ENCODE measurements around the gene PPIA.
"Not testable (repeated sequence)": the region's sequence is repeated elsewhere in the genome, so short reads cannot be mapped to it uniquely, and the experiment has no call there.

The PPIA gene

DNA sequence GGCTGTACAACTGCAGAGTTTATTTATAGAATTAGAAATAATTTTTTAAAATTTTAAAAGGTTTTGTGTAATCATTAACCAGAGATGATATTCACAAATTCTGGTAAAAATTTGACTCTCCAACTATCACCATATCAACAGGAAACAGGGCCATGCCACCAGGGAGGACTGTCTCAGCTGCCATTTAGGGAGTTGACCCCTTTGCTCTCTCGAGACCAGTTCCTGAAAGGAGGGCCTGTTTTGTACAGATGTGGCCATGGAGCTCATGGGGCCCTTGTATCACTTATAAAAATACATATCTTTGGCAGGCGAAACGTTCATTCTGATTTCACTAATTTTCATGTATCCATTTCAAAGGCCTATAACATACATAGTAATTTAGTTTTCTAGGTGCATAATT lies 31.1 kb downstream of the PPIA start:
- no CpG with 5 or more reads among the region's 3 CpGs for WGBS (ENCODE audit: insufficient coverage, insufficient read length)
- no peak overlapping the region for H3K4me3 ChIP-seq (ENCODE audit: low read length)
- H3K9me3 ChIP-seq (ENCODE audit: control insufficient read depth, insufficient read depth, low read length), result no peaks in the 10 kb centered on the region
- no peaks in the 10 kb centered on the region for H3K4me1 ChIP-seq (ENCODE audit: control insufficient read depth, insufficient read depth, low read length)
- no peaks in the 10 kb centered on the region; the same call in 1 of the 2 replicates for H3K36me3 ChIP-seq (ENCODE audit: control insufficient read depth, insufficient read depth, low read length)
- no peak overlapping the region for H3K27ac ChIP-seq (ENCODE audit: low read length)
- no peak for DNase-seq (ENCODE audit: low read depth, low spot score)
- H3K27me3 ChIP-seq (ENCODE audit: control insufficient read depth, insufficient read depth, low read length), result no peaks in the 10 kb centered on the region

DNA sequence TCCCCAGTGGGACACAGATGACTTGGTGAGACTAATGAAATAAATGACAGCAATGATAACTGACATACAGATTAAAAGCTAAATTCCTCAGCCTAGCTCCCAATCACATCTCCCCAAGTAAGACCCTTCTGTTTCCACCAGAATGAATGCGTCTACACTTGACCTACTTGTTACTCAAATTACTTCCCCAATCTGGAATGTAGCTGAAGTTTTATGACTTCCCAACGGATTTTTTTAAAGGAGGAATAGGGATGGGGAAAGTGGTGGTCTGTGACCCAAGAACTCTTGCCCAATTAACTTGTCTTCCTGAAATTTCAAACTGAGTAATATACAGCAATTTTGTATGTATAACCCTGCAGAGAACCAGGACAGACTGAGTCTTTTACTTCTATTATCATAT lies 42.3 kb downstream of the PPIA start:
- H3K27me3 ChIP-seq (ENCODE audit: control insufficient read depth, insufficient read depth, low read length), result no peaks in the 10 kb centered on the region
- H3K27ac ChIP-seq (ENCODE audit: low read length), result no peak overlapping the region
- DNase-seq (ENCODE audit: low read depth, low spot score), result no peak
- no CpG with 5 or more reads among the region's 2 CpGs for WGBS (ENCODE audit: insufficient coverage, insufficient read length)
- H3K36me3 ChIP-seq (ENCODE audit: control insufficient read depth, insufficient read depth, low read length), result peaks cover 2% of the 10 kb centered on the region; the same call in 1 of the 2 replicates
- H3K4me3 ChIP-seq (ENCODE audit: low read length), result no peak overlapping the region
- no peaks in the 10 kb centered on the region for H3K4me1 ChIP-seq (ENCODE audit: control insufficient read depth, insufficient read depth, low read length)
- no peaks in the 10 kb centered on the region for H3K9me3 ChIP-seq (ENCODE audit: control insufficient read depth, insufficient read depth, low read length)

DNA sequence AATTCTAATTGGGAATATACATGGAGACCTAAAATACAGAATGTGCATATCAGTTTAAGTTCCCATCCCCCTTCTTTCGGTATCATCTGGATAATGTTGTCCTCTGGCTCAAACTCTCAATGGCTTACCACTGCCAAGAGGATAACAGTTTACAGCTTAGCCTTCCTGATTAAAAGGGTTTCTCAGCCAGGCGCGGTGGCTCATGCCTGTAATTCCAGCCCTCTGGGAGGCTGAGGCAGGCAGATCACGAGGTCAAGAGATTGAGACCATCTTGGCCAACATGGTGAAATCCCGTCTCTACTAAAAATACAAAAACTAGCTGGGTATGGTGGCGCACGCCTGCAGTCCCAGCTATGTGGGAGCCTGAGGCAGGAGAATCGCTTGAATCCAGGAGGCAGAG lies 46.2 kb downstream of the PPIA start:
- not testable (repeated sequence) for H3K4me3 ChIP-seq (ENCODE audit: low read length); H3K9me3 ChIP-seq (ENCODE audit: control insufficient read depth, insufficient read depth, low read length); H3K36me3 ChIP-seq (ENCODE audit: control insufficient read depth, insufficient read depth, low read length); DNase-seq (ENCODE audit: low read depth, low spot score); H3K27ac ChIP-seq (ENCODE audit: low read length); H3K27me3 ChIP-seq (ENCODE audit: control insufficient read depth, insufficient read depth, low read length); H3K4me1 ChIP-seq (ENCODE audit: control insufficient read depth, insufficient read depth, low read length)
- no CpG with 5 or more reads among the region's 8 CpGs for WGBS (ENCODE audit: insufficient coverage, insufficient read length)

DNA sequence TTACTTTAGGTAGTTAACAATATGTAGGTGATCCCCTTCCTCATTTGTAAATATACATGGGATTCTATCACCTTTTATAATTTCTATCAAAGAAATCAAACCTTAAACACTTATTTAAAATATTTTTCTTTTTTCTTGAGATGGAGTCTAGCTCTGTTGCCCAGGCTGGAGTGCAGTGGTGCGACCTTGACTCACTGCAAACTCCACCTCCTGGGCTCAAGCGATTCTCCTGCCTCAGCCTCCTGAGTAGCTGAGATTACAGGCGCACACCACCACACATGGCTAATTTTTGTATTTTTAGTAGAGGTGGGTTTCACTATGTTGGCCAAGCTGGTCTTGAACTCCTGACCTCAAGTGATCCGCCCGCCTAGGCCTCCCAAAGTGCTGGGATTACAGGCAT lies 47.0 kb downstream of the PPIA start:
- no CpG with 5 or more reads among the region's 5 CpGs for WGBS (ENCODE audit: insufficient coverage, insufficient read length)

DNA sequence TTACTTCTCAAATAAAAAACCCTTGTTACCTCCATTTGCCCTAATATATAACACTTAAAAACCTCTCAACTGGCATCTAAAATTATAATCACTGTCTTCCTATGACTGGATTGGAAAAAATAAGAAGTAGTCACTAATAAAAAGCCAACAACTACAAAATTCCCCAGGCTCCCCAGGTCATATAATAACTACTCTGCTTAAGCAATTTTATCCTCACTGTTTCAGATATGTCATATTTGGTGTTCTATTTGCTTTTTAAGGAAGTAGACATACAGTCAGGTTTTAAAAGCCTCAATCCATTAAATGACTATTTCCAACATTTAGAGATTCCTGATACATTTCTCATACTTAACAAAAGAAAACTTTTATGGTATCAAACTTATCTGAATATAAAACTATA lies 49.0 kb downstream of the PPIA start:
- no peaks in the 10 kb centered on the region for H3K4me1 ChIP-seq (ENCODE audit: control insufficient read depth, insufficient read depth, low read length)
- no peak for DNase-seq (ENCODE audit: low read depth, low spot score)
- H3K27ac ChIP-seq (ENCODE audit: low read length), result no peak overlapping the region
- no peaks in the 10 kb centered on the region for H3K36me3 ChIP-seq (ENCODE audit: control insufficient read depth, insufficient read depth, low read length)
- no peak overlapping the region for H3K4me3 ChIP-seq (ENCODE audit: low read length)
- H3K9me3 ChIP-seq (ENCODE audit: control insufficient read depth, insufficient read depth, low read length), result no peaks in the 10 kb centered on the region
- no peaks in the 10 kb centered on the region for H3K27me3 ChIP-seq (ENCODE audit: control insufficient read depth, insufficient read depth, low read length)

More for the DNA sequence above, 47.0 kb downstream of the PPIA start:
- not testable (repeated sequence) for H3K4me1 ChIP-seq (ENCODE audit: control insufficient read depth, insufficient read depth, low read length); H3K4me3 ChIP-seq (ENCODE audit: low read length); H3K27me3 ChIP-seq (ENCODE audit: control insufficient read depth, insufficient read depth, low read length); H3K36me3 ChIP-seq (ENCODE audit: control insufficient read depth, insufficient read depth, low read length); DNase-seq (ENCODE audit: low read depth, low spot score); H3K9me3 ChIP-seq (ENCODE audit: control insufficient read depth, insufficient read depth, low read length); H3K27ac ChIP-seq (ENCODE audit: low read length)

DNA sequence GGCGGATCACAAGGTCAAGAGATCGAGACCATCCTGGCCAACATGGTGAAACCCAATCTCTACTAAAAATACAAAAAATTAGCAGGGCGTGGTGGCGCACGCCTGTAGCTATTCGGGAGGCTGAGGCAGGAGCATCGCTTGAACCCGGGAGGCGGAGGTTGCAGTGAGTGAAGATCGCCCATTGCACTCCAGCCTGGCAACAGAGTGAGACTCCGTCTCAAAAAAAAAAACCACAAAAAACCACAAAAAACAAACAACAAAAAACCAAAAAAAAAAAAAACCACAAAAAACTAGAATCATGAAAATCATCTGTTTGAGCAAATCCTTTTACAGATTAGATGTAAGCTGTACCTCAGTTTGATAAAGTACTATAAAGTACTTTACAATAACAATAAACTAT lies 49.9 kb downstream of the PPIA start:
- H3K4me3 ChIP-seq (ENCODE audit: low read length); H3K4me1 ChIP-seq (ENCODE audit: control insufficient read depth, insufficient read depth, low read length); H3K27ac ChIP-seq (ENCODE audit: low read length); DNase-seq (ENCODE audit: low read depth, low spot score); H3K27me3 ChIP-seq (ENCODE audit: control insufficient read depth, insufficient read depth, low read length); H3K9me3 ChIP-seq (ENCODE audit: control insufficient read depth, insufficient read depth, low read length); H3K36me3 ChIP-seq (ENCODE audit: control insufficient read depth, insufficient read depth, low read length): not testable (repeated sequence)
- no CpG with 5 or more reads among the region's 11 CpGs for WGBS (ENCODE audit: insufficient coverage, insufficient read length)

DNA sequence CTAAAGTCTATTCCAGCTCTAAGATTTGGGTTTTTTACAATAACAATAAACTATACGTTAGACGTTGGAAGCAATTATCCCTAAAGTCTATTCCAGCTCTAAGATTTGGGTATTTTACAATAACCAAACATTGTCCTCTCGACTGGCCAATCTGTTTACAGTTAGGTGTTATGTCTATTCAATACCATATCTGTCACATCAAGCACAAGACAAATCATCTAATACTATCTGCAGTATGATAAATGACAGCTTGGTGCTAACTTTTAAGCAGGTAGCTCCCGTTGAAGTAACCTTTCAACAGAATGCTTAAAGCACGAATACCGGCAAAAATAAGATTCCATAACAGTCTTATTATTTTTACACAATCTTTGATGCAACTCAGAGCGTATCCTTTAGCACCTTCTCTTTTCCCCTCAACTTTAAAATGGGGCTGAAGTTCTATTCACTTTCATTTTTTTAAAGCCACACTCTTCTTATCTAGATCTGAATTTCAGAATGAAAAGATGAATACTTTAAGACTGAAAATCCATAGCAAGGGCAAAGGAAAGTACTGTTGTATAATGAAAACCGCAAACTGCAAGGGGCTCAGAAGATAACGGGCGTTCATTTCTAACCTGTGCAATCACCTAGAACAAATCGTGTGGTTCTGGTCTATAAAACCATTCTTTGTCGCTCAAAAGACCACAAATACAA lies 50.5 kb downstream of the PPIA start:
- Histone ChIP-seq H3K9me3 (ENCODE audit: control insufficient read depth, insufficient read depth, low read length) (no peaks in the 10 kb centered on the region), H3K27ac (ENCODE audit: low read length) (no peak overlapping the region), H3K4me1 (ENCODE audit: control insufficient read depth, insufficient read depth, low read length) (no peaks in the 10 kb centered on the region), H3K4me3 (ENCODE audit: low read length) (peak overlapping the region; percentile 97; the same call in 1 of the 2 replicates), H3K36me3 (ENCODE audit: control insufficient read depth, insufficient read depth, low read length) (no peaks in the 10 kb centered on the region), H3K27me3 (ENCODE audit: control insufficient read depth, insufficient read depth, low read length) (no peaks in the 10 kb centered on the region)
- no CpG with 5 or more reads among the region's 12 CpGs for WGBS (ENCODE audit: insufficient coverage, insufficient read length)
- no peak for DNase-seq (ENCODE audit: low read depth, low spot score)

DNA sequence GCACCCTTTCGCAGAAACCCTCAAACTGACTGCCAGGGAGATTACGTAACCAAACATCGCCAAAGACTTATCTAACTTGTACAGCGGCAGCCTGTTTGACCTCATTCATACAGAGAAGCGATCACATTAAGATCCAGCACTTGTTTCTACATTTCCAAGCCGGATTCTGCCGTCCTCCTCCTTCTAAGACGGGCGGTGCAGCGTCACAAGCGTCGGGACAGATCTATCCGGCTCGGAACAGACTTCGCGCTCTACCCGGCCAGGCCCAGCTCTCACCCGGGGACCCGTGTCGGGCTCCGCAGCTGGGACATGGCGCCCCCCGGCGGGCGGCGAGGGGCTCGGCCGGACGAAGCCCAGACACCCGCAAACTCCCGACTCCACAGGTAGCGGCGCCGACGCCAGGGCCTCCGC lies 51.0 kb downstream of the PPIA start:
- Histone ChIP-seq H3K4me3 (ENCODE audit: low read length) (peak overlapping the region; percentile 97; the same call in 1 of the 2 replicates), H3K36me3 (ENCODE audit: control insufficient read depth, insufficient read depth, low read length) (no peaks in the 10 kb centered on the region), H3K9me3 (ENCODE audit: control insufficient read depth, insufficient read depth, low read length) (no peaks in the 10 kb centered on the region), H3K27ac (ENCODE audit: low read length) (no peak overlapping the region), H3K4me1 (ENCODE audit: control insufficient read depth, insufficient read depth, low read length) (no peaks in the 10 kb centered on the region), H3K27me3 (ENCODE audit: control insufficient read depth, insufficient read depth, low read length) (no peaks in the 10 kb centered on the region)
- peak; percentile 31 for DNase-seq (ENCODE audit: low read depth, low spot score)
- no CpG with 5 or more reads among the region's 36 CpGs for WGBS (ENCODE audit: insufficient coverage, insufficient read length)

DNA sequence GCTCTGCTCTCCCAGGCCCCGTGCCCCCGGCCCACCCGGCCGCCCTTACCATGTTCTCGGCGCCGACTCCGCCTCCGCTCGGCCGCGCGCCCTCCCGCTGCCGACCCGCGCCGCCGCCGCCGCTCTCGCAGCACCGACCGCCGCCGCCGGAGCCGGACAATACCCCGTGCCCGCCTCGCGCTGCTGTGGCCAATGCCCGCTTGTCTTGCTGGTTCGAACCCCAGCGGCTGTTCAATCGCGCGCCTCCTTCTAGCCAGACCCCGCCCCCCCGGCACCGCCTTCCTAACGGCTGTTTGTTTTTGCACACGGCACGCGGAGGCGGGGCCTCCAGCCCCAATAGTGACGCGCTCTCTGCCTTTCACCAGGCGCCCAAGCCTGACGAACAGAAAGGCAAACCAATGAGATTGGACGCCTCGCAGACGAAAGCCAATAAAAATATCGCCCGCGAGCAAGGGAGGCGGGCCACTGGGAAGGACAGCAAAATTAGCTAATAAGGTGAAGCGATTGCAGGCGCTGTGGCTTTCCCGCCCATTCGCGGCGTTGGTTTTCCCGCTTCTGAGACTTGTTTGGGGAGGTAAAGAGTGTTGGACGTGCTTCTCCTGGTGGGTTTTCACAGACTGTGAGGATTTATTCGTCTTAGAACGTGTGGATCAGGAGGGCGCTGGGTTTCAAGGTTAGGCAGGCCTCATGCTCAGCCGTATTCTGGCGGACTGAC lies 51.6 kb downstream of the PPIA start, which contains the start of gene H2AZ2:
TSS of gene H2AZ2 (minus strand) at position 168 of the 715 bp plus-strand sequence. CDS start at position 52, 116 bp downstream.
- Histone ChIP-seq H3K36me3 (ENCODE audit: control insufficient read depth, insufficient read depth, low read length) (no peaks in the 10 kb centered on the region), H3K4me1 (ENCODE audit: control insufficient read depth, insufficient read depth, low read length) (no peaks in the 10 kb centered on the region), H3K4me3 (ENCODE audit: low read length) (peak within 1 kb of the TSS; percentile 97; the same call in 1 of the 2 replicates), H3K27ac (ENCODE audit: low read length) (no peak within 1 kb of the TSS), H3K27me3 (ENCODE audit: control insufficient read depth, insufficient read depth, low read length) (no peaks in the 10 kb centered on the region), H3K9me3 (ENCODE audit: control insufficient read depth, insufficient read depth, low read length) (no peaks in the 10 kb centered on the region)
- DNase-seq (ENCODE audit: low read depth, low spot score), result peak; percentile 99
- no CpG with 5 or more reads among the region's 70 CpGs for WGBS (ENCODE audit: insufficient coverage, insufficient read length)

DNA sequence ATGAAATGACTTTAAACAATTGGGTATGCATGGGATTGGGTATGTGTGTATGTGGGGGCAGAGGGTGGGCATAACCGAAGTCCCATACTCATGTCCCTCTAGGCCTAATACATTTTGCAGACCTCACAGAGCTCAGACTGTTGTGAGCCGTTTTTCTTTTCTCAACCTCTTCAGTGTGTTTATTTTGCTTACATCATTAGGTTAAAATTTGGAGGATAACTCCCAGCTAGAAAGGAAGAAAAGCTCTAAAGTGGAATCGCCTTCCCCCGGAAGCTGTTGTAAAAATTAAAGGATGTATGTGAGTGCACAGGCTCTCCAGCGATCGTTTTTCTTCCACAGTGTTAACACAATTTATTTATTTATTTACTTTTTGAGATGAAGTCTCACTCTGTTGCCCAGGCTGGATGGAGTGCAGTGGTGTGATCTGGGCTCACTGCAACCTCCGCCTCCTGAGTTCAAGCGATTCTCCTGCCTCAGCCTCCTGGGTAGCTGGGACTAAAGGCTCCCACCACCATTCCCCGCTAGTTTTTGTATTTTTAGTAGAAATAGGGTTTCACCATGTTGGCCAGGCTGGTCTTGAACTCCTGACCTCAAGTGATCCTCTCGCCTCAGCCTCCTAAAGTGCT lies 52.9 kb downstream of the PPIA start:
- WGBS (ENCODE audit: insufficient coverage, insufficient read length), result no CpG with 5 or more reads among the region's 10 CpGs
- Histone ChIP-seq H3K27me3 (ENCODE audit: control insufficient read depth, insufficient read depth, low read length) (no peaks in the 10 kb centered on the region), H3K4me3 (ENCODE audit: low read length) (no peak overlapping the region; the same call in 1 of the 2 replicates), H3K9me3 (ENCODE audit: control insufficient read depth, insufficient read depth, low read length) (no peaks in the 10 kb centered on the region), H3K4me1 (ENCODE audit: control insufficient read depth, insufficient read depth, low read length) (no peaks in the 10 kb centered on the region), H3K36me3 (ENCODE audit: control insufficient read depth, insufficient read depth, low read length) (no peaks in the 10 kb centered on the region), H3K27ac (ENCODE audit: low read length) (no peak overlapping the region)
- DNase-seq (ENCODE audit: low read depth, low spot score), result no peak

All from iPS DF 6.9 (cell line).